HG03108 (cell line): Measurements from ENCODE around the gene UPK2.
A peak's percentile ranks its signal among the peaks of the same experiment; 100 is the strongest.
"Not testable (repeated sequence)": the region's sequence is repeated elsewhere in the genome, so short reads cannot be mapped to it uniquely, and the experiment has no call there.

Experiments
- ATAC-seq: cut with Tn5 transposase; IDR thresholded peaks from one replicate; pipeline ENCODE4 v1.9.1; 2021; ENCODE audit warnings: moderate library complexity; ENCODE audit not compliant: unreplicated experiment

UPK2 gene

DNA sequence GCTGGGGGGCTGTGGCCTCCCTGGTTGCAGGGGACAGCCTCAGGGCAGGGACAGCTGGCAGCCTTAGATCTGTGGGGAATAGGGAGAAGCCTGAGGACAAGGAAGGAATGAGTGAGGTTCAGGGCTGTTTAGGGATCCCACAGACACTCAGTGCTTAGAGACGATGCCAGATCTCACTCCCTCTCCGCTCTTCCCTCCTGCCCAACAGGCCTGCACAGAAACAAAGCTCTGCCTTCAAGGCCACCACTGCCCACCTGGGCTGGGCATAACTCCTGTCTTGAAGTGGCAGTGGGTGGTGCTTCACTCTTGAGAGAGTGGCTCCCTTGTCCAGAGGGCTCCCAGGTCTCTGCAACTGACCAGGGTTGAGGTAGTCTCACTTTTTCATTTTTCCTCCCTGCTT, 28.7 kb downstream of the UPK2 start:
- ATAC-seq, result no peak

DNA sequence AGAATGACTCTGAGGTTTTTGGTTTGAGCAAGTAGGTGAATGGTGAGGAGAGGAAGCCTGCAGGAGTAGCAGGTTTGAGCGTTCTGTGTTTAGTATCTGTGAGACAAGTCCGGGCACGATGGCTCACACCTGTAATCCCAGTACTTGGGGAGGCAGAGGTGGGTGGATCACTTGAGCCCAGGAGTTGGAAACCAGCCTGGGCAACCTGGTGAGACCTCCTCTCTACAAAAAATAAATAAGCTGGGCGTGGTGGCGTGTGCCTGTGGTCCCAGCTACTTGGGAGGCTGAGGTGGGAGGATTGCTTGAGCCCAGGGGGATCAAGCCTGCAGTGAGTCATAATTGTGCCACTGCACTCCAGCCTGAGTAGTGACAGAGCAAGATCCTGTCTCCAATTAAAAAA, 32.2 kb downstream of the UPK2 start:
- ATAC-seq, result no peak

DNA sequence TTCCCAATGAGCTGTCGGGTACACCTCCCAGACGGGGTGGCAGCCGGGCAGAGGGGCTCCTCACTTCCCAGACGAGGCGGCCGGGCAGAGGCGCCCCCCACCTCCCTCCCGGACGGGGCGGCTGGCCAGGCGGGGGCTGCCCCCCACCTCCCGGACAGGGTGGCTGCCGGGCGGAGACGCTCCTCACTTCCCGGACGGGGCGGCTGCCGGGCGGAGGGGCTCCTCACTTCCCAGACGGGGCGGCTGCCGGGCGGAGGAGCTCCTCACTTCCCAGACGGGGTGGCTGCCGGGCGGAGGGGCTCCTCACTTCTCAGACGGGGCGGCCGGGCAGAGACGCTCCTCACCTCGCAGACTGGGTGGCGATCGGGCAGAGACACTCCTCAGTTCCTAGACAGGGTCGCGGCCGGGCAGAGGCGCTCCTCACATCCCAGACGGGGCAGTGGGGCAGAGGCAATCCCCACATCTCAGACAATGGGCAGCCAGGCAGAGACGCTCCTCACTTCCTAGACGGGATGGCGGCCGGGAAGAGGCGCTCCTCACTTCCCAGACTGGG, 35.5 kb downstream of the UPK2 start:
- not testable (repeated sequence) for ATAC-seq

DNA sequence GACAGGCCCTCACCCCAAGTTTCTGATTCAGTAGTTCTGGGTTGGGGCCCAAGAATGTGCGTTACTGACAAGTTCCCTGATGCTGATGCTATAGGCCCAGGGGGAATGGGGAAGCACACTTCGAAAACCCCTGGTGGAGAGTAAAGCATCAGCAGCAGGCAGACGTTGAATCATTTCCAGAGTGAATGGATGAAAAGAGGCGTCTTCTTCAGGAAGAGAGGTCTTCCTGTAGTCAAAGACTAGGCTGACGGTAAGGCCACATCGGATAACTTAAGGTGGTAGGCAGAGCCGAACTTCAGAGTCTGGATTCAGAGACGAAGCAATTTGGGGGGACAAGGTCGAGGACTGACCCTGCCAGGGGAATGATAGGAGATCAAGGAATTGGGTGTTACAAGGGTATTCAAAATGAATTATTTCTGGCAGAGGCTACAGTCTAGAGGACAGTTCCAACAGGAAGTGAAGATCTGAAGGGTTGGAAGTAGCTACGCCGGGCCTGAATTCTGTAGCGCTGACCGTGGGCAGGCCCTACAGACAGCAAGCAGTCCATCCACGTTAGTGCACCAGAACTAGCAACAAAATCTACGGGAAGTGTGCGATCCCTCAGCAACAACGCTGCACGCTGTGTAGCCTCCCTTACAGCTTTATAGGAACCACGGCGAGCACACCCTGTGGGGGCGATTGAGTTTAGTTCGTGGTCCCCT, 41.0 kb downstream of the UPK2 start:
- ATAC-seq, result no peak

DNA sequence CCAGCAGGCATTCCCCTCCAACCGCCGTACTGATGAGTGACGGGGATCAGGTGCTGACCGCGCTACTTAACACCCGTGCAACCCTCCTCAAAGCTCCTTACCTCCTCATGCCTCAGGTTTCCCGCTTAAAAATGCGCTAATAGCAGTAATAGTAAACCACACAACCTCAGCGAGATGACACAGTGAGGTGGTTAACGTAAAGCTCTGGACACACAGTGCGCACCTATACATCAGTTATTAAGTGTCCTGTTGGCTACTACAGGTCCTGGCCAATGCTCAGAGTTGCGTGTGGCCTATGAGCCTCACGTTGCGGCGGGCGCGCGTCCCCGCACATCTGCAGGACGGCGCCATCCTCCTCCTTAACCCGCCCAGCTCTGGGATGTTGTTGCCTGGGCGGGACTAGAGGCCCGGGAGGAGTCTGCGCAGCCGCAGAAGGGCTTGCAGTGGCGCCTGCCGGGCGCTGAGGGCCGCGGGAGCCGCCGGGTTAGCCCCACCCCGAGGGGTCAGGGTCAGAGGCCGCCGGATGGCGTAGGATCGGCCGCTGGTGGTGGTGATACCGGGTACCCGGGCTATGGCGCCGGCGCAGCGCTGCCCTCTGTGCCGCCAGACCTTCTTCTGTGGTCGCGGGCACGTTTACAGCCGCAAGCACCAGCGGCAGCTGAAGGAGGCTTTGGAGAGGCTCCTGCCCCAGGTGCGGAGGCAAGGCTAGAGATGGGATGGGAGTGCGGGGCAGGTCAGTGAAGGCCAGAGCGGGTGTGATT, 41.7 kb downstream of the UPK2 start, which contains the start of gene CENATAC:
Gene CENATAC, plus strand, starts transcription at position 512 of the 761 bp plus-strand sequence. Its CDS starts 60 bp downstream, at position 572.
- peak; percentile 96 for ATAC-seq

DNA sequence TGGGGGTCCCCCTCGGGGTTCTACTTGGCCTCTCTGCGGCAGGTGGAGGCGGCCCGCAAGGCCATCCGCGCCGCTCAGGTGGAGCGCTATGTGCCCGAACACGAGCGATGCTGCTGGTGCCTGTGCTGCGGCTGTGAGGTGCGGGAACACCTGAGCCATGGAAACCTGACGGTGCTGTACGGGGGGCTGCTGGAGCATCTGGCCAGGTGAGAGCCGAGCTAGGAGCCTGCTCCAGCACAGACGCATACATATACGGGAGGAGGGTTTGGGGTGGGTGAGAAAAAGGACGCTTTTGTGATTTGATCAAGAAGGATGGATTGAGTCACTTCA, 42.3 kb downstream of the UPK2 start:
- peak; percentile 9 for ATAC-seq

DNA sequence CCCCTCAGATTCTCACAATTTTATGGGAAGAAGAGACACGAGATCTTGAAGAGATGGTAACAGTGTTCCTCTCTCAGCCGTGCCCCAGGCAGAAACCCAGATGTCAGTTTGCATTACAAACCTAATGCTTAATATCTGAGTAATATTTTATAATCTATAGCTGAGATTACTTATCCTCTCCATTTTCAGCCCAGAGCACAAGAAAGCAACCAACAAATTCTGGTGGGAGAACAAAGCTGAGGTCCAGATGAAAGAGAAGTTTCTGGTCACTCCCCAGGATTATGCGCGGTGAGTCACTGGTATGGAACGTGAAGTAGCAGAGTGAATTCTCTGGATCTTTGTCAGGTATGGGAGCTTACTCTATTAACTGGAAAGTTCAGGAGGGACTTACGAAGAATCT, 42.7 kb downstream of the UPK2 start:
- no peak for ATAC-seq

DNA sequence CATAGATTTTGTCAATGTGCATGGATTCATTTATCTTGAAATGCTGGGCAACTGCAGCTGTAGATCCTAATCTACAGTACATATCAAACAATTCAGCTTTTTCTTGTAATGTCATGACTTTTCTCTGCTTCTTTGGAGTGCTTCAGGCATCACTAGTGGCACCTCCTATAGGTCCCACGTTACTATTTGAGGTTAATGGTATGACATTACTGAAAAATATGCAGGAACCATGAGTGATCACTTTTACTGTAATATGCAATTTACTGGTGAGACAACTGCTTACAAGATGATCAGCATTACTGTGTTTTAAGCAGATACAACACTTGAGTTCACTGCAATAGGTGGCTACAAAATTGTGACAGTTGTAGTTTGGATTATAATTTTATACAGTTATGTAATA, 44.8 kb downstream of the UPK2 start:
- ATAC-seq, result no peak

DNA sequence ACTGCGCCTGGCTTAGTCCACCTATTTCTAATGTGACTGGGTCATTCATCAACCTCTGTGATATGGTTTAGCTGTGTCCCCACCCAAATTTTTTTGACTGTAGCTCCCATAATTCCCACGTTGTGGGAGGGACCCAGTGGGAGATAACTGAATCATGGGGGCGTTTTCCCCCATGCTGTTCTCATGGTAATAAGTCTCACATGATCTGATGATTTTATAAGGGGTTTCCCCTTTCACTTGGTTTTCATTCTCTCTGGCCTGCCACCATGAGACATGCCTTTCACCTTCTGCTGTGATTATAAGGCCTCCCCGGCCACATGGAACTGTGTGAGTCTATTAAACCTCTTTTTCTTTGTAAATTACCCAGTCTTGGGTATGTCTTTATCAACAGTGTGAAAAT, 50.6 kb downstream of the UPK2 start:
- ATAC-seq, result no peak
